Measurements from ENCODE around the gene TMA7.
"Not testable (repeated sequence)": the region's sequence is repeated elsewhere in the genome, so short reads cannot be mapped to it uniquely, and the experiment has no call there.

Gene TMA7

DNA sequence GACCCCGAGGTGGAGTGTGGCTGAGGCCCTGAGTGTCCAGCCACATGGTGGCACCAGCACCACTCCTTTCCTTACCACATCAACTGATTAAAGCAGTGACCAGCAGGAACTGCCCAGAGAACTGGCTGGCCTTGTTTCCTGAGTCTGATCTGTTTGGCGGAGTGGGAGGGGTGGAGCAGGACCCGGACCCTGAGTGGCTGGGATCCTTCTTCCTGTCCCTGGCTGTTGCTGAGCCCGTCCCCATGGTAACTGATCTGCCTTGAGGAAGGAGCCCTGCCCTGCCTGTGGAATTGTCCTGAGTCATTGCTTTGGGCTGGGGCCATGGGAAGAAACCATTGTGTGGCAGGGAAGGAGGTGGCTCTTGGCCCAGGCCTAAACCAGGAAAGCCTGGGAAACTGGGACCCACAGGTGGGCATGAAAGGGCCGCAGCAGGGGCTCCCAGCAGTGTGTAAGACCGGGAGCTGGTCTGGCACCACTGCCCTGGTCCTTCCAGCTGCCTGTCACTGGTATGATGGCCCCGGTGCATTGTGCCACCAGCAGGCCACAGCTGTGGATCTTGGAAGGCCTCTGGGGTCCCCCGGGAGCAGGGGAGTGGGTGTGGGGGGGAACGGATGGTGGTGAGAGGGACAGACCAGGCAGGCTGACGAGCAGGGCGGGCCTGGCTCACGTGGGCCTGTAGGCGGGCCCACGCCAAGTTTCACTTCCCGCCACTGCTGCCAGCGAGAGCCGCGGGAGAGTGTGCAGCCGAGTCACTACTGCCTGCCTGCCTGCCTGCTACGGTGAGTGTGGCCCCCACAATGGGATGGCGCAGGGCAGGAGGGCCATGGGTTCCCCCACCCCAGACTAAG lies 25.7 kb downstream of the TMA7 start:
- FAIRE-seq (peak; percentile 100), DNase-seq (ENCODE audit: insufficient read length, low spot score) (peak; percentile 86)

DNA sequence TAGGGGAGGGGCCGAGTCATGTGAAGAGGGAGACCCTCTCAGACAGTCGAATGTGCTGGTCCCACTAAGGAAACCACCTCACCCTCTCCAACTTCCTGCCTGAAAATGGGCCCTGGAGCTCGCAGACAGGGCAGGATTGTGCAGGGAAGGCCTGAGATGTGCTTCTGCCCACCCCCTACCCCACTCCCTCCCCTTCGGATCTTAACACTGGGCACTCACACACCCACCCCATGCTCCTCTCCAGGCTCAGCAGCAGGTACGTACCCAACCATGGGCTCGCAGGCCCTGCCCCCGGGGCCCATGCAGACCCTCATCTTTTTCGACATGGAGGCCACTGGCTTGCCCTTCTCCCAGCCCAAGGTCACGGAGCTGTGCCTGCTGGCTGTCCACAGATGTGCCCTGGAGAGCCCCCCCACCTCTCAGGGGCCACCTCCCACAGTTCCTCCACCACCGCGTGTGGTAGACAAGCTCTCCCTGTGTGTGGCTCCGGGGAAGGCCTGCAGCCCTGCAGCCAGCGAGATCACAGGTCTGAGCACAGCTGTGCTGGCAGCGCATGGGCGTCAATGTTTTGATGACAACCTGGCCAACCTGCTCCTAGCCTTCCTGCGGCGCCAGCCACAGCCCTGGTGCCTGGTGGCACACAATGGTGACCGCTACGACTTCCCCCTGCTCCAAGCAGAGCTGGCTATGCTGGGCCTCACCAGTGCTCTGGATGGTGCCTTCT lies 26.5 kb downstream of the TMA7 start:
- peak; percentile 67 for FAIRE-seq

DNA sequence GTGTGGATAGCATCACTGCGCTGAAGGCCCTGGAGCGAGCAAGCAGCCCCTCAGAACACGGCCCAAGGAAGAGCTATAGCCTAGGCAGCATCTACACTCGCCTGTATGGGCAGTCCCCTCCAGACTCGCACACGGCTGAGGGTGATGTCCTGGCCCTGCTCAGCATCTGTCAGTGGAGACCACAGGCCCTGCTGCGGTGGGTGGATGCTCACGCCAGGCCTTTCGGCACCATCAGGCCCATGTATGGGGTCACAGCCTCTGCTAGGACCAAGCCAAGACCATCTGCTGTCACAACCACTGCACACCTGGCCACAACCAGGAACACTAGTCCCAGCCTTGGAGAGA lies 27.0 kb downstream of the TMA7 start:
- peak; percentile 37 for FAIRE-seq
- DNase-seq (ENCODE audit: insufficient read length, low spot score) = no peak

More for the DNA sequence above, 26.5 kb downstream of the TMA7 start:
- no peak for DNase-seq (ENCODE audit: insufficient read length, low spot score)

DNA sequence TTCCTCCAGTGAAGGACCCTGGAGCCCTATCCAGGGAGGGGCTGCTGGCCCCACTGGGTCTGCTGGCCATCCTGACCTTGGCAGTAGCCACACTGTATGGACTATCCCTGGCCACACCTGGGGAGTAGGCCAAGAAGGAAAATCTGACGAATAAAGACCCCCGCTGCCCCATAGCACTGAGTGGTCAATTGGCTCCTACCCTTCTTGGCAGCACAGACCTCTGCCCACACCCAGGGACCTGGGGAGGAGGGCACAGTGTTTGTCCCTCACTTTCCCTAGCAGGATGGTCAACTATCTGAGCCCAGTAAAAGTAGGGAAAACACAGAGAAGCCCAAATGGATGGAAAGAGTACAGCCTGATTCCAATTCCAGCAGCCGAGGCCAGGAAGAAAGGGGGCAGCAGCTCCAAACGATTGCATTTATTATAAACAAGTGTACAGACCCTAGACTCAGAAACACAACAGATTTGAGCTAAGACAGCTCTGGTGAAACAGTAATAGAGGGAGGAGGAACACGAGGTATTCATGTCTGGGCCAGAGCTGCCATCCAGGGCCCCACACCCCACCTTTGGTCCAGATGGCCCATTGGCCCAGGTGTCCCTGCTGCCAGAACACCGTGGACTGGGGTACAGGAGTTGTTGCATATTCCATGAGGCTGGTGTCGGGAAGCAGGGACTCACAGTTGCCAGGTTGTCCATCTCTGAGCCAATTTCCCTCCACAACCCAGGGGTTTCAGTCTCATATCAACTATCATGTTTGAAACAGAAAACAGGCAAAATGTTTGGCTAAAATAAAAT lies 27.6 kb downstream of the TMA7 start:
- DNase-seq (ENCODE audit: insufficient read length, low spot score) (no peak), FAIRE-seq (no peak)

DNA sequence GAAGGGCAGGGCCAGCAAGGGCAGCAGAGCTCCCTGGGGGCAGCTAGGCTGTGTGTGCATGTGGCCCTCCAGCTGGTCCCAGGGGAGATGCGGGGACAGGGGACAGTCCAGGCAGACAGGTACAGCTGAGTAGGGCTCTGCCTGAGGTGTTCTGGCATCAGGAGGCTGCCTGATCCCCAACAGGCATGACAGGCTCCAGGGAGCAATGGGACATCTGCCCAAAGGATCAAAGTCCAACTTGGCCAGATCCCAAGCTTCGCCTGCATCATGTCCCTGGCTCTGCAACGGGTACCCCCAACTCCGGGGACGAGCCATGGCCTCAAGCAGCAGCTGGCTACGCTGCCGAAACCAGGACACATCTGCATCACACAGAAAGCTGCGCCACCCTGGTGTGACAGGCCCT lies 28.3 kb downstream of the TMA7 start:
- DNase-seq (ENCODE audit: insufficient read length, low spot score) = no peak
- FAIRE-seq = no peak

GRCh38 chr3:48469046-48469915 lies 29.2 kb downstream of the TMA7 start:
- DNase-seq (ENCODE audit: insufficient read length, low spot score) (no peak), FAIRE-seq (no peak)

- FAIRE-seq (no peak), DNase-seq (ENCODE audit: insufficient read length, low spot score) (no peak)
Measured at GRCh38 chr3:48470286-48470685, 30.2 kb downstream of the TMA7 start.

DNA sequence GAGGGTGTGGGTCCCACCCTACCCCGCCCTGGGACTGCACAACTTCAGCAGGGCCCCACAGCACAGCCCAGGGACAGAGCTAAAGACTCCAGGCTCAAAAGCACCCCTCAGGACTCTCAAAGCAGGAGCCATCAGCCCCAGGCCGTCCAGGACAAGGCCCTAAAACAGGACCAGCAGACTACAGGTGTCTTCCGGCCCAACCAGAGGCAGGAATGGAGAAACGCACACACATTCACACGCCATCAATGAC lies 32.5 kb downstream of the TMA7 start:
- DNase-seq (ENCODE audit: insufficient read length, low spot score) (no peak), FAIRE-seq (no peak)

- DNase-seq (ENCODE audit: insufficient read length, low spot score) (peak; percentile 88), FAIRE-seq (peak; percentile 100)
Measured at GRCh38 chr3:48472923-48473616, 33.0 kb downstream of the TMA7 start.

DNA sequence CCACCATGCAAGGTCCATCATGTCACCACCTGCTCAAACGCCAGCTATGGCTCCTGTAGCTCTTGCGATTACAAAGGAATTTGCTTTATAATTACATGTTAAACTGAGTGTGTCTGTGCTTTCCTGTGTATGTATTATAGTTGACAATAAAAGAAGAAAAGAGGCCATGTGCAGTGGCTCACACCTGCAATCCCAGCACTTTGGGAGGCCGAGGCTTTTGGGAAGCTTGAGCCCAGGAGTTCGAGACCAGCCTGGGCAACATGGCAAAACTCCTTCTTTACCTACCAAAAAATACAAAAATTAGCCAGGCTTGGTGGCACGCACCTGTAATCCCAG lies 33.5 kb downstream of the TMA7 start:
- FAIRE-seq (no peak), DNase-seq (ENCODE audit: insufficient read length, low spot score) (no peak)

GRCh38 chr3:48474031-48474430 lies 34.0 kb downstream of the TMA7 start:
- not testable (repeated sequence) for DNase-seq (ENCODE audit: insufficient read length, low spot score); FAIRE-seq

DNA sequence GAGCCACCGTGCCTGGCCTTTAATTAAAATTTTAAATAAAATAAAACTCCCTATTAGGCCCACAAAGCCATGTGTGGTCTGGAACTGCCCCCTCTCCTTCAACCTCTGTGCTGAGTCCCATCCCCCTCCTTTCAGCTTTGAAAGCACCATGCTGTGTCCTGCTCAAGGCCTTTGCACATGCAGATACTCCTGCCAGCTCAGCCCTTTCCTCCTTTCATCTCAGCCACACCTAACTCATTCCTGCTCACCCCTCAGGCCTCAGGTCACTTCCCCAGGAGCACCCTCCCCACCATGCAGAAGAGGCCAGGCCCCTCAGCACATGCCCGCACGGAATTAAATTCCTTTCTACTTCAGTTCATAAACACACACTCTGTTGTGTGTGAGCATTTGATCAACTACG lies 34.6 kb downstream of the TMA7 start:
- FAIRE-seq (peak; percentile 21), DNase-seq (ENCODE audit: insufficient read length, low spot score) (no peak)

- no peak for FAIRE-seq
- DNase-seq (ENCODE audit: insufficient read length, low spot score) = no peak
Measured at GRCh38 chr3:48475188-48475587, 35.1 kb downstream of the TMA7 start.

GRCh38 chr3:48476426-48477053 lies 36.5 kb downstream of the TMA7 start:
- peak; percentile 66 for FAIRE-seq
- no peak for DNase-seq (ENCODE audit: insufficient read length, low spot score)

DNA sequence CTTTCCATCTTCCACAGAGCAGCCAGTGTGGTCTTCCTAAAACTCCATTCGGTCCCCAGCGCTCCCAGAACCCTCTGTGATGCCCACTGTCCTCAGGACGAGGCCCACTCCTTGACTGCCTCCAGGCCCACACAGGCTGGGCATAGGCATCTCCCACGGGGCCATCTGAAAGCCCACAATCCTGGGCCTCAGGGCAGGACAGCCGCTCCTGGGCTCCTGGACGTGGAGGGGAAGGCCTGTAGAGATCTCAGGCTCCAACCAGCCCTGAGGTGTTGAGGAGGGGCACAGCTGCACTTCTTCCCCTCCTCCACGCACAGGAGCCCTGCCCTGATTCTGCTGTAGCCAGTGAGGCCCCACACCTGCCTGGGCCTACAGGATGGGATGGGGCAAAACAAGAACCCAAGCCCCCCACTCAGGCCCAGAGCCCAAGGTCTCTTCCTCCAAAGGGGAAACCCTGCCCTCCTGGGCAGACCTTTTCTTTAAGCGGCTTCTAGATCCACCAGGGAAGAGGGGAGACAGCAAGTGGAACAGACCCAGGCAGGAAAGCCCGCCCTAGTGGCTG lies 38.0 kb downstream of the TMA7 start:
- DNase-seq (ENCODE audit: insufficient read length, low spot score) = no peak
- FAIRE-seq = no peak

DNA sequence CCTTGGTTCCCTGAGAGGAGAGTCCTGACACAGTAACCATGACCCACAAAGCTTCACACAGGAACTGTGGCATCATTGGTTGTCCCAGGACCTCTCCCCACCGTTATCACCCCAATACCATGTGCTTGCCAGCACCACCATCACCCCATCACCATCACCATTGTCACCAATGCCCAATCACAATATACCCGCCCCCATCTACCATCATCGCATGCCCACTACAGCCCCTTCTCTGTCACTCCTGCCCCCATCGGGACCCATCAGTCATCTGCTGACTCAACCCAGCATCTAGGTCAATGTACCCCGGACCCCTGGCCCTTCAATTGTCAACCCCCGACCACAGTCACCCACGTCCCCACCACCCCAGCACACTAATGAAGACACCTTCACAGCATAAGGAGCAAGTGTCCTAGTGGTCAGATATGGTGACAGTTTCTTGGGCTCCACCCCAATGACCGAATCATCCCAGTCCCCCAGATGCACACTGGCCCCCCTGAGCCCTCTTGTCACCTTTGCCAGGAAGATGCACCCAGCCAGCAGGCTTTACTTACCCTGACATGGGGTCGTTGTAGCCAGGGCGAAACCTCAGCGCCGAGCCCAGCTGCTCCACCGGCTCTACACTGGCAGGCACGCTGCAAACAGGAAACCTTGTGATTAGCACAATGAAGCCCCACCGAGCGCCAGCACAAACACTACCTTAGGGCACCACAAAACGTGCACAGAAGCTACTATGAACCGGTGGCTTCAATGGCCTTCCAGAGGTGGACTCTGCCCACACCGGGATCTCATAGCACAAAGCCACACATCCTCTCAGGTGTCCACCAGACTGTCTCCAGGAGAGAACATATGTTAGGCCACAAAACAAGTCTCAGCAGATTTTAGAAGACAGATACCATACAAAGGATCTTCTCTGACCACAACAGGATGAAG lies 38.8 kb downstream of the TMA7 start:
- DNase-seq (ENCODE audit: insufficient read length, low spot score) (no peak), FAIRE-seq (peak; percentile 94)

GRCh38 chr3:48480891-48481290 lies 40.8 kb downstream of the TMA7 start:
- FAIRE-seq; DNase-seq (ENCODE audit: insufficient read length, low spot score): not testable (repeated sequence)

DNA sequence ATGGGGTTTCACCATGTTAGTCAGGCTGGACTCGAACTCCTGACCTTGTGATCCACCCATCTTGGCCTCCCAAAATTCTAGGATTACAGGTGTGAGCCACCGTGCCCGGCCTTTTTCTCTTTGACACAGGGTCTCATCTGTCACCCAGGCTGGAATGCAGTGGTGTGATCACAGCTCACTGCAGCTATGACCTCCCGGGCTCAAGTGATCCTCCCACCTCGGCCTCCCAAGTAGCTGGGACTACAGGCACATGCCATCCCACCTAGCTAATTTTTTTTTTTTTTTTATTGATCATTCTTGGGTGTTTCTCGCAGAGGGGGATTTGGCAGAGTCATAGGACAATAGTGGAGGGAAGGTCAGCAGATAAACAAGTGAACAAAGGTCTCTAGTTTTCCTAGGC lies 42.8 kb downstream of the TMA7 start:
- not testable (repeated sequence) for DNase-seq (ENCODE audit: insufficient read length, low spot score); FAIRE-seq
